Activated T-cell treated with anti-CD3 and anti-CD28 coated beads for 4 hours (primary cell): ENCODE results near the gene ATG16L2.
"Not testable (repeated sequence)": the region's sequence is repeated elsewhere in the genome, so short reads cannot be mapped to it uniquely, and the experiment has no call there.

Source experiments
- DNase-seq: peaks from one replicate; pipeline ENCODE4 v3.0.0-alpha.2; 2020

The ATG16L2 gene

DNA sequence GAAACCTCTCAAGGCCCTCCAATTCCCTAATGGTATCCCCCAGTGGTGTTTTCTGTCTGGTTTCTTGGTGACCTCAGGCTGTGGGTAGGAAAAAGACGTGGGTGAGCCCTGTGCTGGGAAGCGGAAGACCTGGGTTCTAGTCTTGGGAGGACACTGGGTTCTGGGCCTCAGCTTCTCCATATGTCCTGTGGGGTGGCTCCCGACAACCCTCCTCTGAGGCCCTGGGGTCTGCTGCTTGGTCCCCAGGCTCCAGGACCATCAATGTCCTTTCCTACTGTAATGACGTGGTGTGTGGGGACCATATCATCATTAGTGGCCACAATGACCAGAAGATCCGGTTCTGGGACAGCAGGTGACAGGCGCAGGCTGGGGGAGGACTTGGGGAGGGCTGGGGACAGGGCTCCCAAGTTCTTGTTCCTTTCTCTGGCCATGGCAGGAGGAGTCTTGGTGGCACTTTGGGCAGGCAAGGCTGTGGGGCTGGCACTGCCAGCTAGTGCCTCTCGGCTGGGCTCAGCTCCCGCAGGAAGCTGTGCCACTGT, 12.8 kb downstream of the ATG16L2 start:
- DNase-seq: no peak

GRCh38 chr11:72827656-72828055, 13.4 kb downstream of the ATG16L2 start:
- DNase-seq: not testable (repeated sequence)

DNA sequence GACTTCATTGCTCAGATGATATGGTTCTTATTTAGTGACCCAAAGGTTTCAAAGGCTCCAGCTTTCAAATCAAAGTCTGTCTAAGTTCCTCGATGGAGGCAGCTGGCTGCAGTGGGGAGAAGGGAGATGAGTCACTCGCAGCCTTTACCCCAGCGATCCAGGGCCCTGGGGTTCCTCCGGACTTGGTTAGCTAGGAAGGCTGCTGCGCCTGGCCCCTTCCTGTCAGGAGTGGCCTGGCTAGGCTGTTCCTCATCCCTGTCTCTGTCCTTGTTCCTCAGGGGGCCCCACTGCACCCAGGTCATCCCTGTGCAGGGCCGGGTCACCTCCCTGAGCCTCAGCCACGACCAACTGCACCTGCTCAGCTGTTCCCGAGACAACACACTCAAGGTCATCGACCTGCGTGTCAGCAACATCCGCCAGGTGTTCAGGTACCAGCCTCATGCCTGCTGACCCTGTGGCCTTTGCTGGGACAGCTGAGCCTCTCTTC, 13.9 kb downstream of the ATG16L2 start:
- no peak for DNase-seq

- DNase-seq: no peak
Observed at GRCh38 chr11:72828692-72829101, 14.5 kb downstream of the ATG16L2 start.

DNA sequence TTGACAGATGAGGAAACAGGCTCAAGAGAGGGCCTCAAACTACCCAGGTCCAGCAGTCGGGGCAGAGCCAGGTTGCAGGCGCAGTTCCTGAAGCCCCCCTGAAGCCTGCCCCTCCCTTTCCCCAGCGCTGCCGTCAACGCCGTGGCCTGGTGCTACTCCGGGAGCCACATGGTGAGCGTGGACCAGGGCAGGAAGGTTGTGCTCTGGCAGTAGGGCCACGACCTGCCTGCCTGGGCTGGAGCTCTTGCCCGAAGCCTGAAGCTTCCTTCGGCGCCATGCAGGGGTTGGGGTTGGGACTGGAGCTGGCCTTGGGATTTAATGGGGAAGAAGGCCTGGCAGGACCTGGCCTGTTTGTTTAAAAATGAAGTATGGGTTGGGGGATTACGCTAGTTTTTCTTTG, 15.0 kb downstream of the ATG16L2 start:
- no peak for DNase-seq

GRCh38 chr11:72829884-72830533, 15.8 kb downstream of the ATG16L2 start:
- no peak for DNase-seq

- DNase-seq: peak; percentile 28
Observed at GRCh38 chr11:72831521-72832300, 17.5 kb downstream of the ATG16L2 start.

DNA sequence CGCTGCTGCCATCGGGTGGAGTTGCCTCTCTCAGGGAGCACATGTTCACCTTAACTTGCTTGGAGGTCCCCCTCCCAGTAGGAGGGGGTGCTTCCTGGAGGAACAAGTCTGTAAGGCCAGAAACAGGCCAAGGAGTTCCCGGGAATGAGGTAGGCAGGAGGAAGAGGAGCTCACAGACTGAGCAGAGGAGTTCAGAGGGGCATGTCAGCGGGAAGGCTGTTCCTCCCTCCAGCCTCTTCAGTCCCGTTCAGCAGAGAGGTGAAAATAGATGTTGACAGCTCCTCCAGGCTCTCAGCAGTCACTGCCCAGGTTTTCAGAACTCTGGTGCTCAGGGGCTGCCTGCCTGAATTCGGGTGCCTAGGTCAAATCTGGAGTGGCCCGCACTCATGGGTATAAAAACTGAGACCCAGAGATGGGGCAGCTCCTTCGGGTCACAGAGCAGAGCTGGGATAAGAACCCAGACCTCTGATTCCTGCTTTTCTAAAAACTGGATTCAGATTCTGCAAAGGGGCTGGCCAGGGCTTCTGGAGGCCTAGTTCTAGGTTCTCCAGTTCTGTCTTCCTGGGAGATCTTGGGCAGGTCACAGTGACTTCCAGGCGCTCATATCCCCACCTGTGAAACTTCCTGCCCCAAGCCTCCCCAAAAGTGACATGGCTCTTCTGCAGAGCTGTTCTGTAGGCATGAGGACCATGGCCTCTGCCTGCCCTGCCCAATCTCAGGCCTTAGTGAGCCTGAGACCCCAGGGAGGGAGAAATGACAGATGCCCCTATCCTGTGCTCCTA, 18.3 kb downstream of the ATG16L2 start:
- DNase-seq: no peak

DNA sequence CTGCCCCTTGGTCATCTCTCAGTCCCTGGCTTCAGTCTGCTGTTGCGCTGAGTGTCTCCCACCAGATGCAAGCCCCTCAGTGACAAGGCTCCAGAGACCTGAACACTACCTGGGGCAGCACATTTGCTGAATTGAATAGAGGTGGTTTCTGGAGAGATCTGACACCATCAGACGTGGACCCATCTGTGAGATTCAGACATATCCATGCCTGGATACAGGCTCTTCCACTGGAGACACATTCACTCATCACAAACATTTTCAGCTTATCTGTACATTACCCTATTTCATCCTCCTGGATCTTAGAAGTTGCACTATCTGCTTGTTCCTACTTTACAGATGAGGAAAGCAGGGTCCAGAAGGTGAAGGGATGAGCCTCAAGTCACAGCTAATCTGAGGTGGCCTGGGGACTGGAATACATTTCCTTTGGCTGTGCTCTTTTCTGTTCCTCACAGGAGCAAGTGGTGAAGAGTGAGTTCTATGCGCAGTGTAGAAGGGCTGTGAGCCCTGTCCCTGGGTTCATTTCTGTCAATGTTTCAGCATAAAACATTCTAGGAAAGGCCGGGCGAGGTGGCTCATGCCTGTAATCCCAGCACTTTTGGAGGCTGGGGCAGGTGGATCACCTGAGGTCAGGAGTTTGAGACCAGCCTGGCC, 19.0 kb downstream of the ATG16L2 start:
- no peak for DNase-seq

DNA sequence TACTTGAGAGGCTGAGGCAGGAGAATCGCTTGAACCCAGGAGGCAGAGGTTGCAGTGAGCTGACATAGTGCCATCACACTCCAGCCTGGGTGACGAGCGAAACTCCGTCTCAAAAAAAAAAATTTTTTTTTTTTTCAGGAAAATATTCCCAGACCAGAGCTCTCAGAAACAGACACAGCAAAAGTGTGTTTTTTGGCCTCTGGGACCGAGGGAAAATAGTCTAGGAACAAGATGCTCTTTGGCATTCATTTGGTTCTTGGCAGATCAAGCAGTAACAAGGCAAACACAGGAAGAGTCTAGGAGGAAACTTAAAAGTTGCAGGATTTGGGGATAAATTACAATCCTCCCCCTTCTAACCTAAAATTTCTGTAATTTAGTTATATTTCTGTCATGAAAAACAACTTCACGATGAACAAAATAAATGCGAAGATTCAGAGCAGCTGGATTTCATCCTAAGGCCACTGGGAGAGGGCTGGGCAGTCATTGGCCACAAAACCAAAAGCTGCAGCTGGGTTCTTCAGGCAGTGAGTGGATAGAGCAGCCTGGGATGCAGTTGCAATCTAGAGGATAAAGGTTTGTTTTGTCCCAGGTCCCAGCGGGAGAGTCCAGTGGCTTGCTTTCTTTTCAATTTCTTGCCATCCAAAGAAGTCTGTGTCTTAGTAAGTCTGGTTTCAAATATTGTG, 19.7 kb downstream of the ATG16L2 start:
- DNase-seq: no peak

DNA sequence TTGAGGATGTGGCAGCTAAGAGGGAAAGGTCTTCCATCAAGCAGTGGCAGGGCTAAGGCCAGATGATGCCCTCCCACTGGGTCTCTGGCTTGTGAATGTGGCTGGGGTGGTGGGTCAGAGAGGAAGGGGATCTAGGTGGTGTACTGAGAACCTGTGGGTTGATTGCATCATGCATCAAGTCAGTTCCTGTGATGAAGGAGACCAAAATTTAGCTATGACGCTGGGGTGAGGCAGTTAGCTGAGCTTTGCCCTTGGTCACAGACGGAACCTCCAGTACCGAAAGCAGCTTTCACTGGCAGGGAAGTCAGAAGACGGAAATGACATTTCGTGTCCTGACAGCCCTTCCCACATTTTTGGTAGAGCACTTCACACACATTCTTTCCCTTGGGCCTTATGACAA, 20.7 kb downstream of the ATG16L2 start:
- no peak for DNase-seq

- no peak for DNase-seq
Observed at GRCh38 chr11:72836111-72836510, 21.9 kb downstream of the ATG16L2 start.

DNA sequence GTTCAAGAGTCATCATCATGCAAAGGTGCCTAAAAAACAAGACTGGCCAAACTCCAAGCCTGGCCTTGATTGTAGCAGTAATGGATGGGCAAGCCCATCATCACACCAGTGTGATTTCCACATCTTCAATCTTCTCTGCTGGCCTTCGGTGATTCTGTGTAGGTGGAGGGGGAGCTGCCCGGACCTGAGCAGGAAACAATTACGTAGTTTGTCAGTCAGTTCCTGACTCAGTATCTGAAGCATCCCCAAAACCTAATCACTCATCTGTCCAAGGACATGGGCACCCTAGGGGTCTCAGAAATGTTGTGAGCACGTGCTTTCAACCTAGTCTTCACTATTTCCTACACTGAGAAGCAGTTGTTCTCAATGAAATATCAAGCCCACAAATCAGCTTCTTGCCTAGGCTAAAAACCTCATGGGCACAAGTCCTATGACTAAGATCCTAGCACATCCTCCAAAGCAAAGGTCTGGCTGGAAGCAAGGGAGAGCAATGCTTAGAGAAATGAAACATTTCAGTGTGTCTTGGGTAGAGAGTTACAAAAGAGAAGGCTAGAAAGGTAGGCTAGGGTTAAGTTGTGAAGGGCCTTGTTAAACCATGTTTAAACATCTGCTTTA, 24.6 kb downstream of the ATG16L2 start:
- no peak for DNase-seq

DNA sequence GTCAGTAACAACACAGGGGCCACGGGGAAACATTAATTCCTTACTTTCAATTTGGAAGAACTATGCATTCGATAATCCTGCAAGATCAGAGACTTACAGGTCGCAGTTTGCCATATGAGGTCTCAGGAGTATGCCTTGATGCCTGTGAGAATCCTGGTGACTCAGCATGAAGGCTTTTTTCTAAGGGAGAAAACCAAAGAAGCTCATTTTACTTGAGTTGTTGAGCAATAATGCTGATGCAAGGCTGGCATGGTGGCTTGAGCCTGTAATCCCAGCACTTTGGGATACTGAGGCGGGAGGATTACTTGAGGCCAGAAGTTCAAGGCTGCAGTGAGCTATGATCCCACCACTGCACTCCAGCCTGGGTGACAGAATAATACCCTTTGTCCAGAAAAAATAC, 26.6 kb downstream of the ATG16L2 start:
- no peak for DNase-seq

DNA sequence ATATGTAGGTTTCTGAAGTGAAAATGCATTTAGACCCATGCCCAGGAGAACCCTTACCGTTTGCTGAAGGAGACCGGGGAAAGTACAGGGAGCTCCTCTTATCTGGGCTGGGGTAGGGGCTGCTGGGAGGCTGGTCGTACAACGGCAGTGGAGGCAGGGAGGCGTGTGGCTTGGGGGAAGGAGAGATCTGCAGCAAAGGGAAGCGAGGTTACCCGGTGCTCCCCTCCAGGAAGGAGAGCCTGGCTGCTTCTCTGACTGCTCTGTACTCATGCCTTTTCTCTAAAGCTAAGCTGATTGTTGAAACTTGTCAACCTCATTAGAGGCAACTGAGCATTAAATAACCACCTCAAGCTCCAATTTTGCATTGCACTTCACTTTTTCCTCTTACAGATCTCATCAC, 27.2 kb downstream of the ATG16L2 start:
- DNase-seq: no peak

- DNase-seq: no peak
Observed at GRCh38 chr11:72842126-72842525, 27.9 kb downstream of the ATG16L2 start.

GRCh38 chr11:72842653-72843330, 28.6 kb downstream of the ATG16L2 start:
- DNase-seq: no peak

- DNase-seq: no peak
Observed at GRCh38 chr11:72844356-72844755, 30.1 kb downstream of the ATG16L2 start.

DNA sequence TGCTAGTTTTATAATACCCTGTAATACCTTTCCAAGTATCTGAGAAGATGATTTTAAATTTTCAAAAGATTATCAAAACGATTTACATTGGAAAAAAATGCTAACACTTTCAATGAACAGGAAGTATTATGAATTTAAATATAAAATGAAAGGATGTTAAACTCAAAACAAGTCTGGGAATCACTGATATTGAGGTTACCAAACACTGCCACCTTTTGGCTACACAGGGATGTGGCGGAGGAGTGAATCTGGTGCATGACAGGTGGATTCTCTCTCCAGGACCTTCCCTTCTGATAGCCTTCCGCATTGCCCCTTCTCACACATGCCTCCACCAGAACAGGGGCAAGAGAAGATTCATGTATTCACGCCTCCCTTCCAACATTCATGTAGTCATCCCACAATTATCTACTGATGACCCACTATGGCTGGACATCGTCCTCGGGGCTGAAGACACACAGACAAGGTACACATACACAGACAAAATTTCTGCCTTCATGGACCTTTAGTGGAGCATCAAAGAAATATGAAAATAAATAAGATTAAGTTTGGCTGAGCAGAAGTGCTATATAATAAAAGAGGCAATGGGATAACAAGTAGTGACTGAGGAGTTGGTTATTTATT, 34.7 kb downstream of the ATG16L2 start:
- peak; percentile 36 for DNase-seq

- no peak for DNase-seq
Observed at GRCh38 chr11:72850832-72851231, 36.6 kb downstream of the ATG16L2 start.

GRCh38 chr11:72851726-72852125, 37.5 kb downstream of the ATG16L2 start:
- no peak for DNase-seq
